ENCODE results near the gene SNX6.

GRCh38 chr14:34593740-34594375 is 36.1 kb downstream of the SNX6 start:
- TF ChIP-seq OSR1 (CRISPR knock-in tag; IDR thresholded peaks at IDR 0.05) (no peak), PATZ1 (CRISPR knock-in tag; IDR thresholded peaks at IDR 0.05; ENCODE audit: borderline replicate concordance) (no peak), ISL1 (CRISPR knock-in tag; IDR thresholded peaks at IDR 0.05) (no peak), ESRRG (CRISPR knock-in tag; IDR thresholded peaks at IDR 0.05) (no peak), CSDC2 (CRISPR knock-in tag; IDR thresholded peaks at IDR 0.05) (no peak), POU6F1 (CRISPR knock-in tag; IDR thresholded peaks at IDR 0.05; ENCODE audit: borderline replicate concordance, low read depth) (no peak), BACH2 (CRISPR knock-in tag; IDR thresholded peaks at IDR 0.05; ENCODE audit: borderline replicate concordance) (no peak), ARNTL (CRISPR knock-in tag; IDR thresholded peaks at IDR 0.05; ENCODE audit: borderline replicate concordance, low read depth) (no peak), ZFP30 (CRISPR knock-in tag; IDR thresholded peaks at IDR 0.05) (no peak), ZNF565 (CRISPR knock-in tag; conservative IDR thresholded peaks at IDR 0.05; ENCODE audit: low read depth) (no peak), ZNF8 (CRISPR knock-in tag; IDR thresholded peaks at IDR 0.05) (no peak), CSRNP3 (CRISPR knock-in tag; IDR thresholded peaks at IDR 0.05) (no peak), SNAI2 (CRISPR knock-in tag; IDR thresholded peaks at IDR 0.05) (no peak), ZNF70 (CRISPR knock-in tag; IDR thresholded peaks at IDR 0.05) (no peak)

Data from SK-N-SH treated with all-trans-retinoic acid at 6 μM for 48 hours (cell line).